HEK293 (cell line): ENCODE results near the gene IQSEC1.

Experiments
- CTCF ChIA-PET: fragments of 350-600 bp; formaldehyde crosslinking; extraction: SDS; loops from one replicate; lab custom pipeline; 2021; ENCODE audit warnings: antibody characterized with exemption; lab: Yijun Ruan, JAX
- POLR2A ChIA-PET: fragments of 300-600 bp; formaldehyde crosslinking; extraction: SDS; loops from one replicate; lab custom pipeline; 2020; ENCODE audit warnings: antibody characterized with exemption, inconsistent platforms; lab: Yijun Ruan, JAX
- H3K27ac ChIP-seq: fragments of 200-500 bp; sonication (Bioruptor generic); 2 replicates; pipeline ENCODE4 v1.5.1; 2014; ENCODE audit warnings: low read depth, low read length, control low read depth, inconsistent platforms; ENCODE audit errors: extremely low read depth
- H3K36me3 ChIP-seq, 2 experiments: fragments of 200-500 bp in 1 of 2; sonication (Bioruptor generic) in 1 of 2; 1 replicate in 1 of 2; 2 replicates in 1 of 2; pipeline ENCODE4 v1.5.1; 2014 to 2017; ENCODE audit warnings: inconsistent platforms in 2 of 2, low read length in 2 of 2; ENCODE audit not compliant: control insufficient read depth in 2 of 2, insufficient read depth in 1 of 2
- H3K4me1 ChIP-seq: fragments of 200-500 bp; sonication (Bioruptor generic); 2 replicates; pipeline ENCODE4 v1.5.1; 2014; ENCODE audit warnings: mild to moderate bottlenecking, low read length, inconsistent platforms; ENCODE audit not compliant: control insufficient read depth, insufficient read depth
- H3K4me3 ChIP-seq: 2 replicates; pipeline ENCODE4 v1.5.1; 2011; ENCODE audit warnings: low read depth, mild to moderate bottlenecking, control low read depth, low read length, moderate library complexity
- H3K9me3 ChIP-seq: fragments of 200-500 bp; sonication (Bioruptor generic); 2 replicates; pipeline ENCODE4 v1.5.1; 2014; ENCODE audit warnings: low read depth, low read length, inconsistent platforms; ENCODE audit not compliant: control insufficient read depth, insufficient read depth
- EGR2 ChIP-seq: fragments of 450-650 bp; formaldehyde crosslinking; IDR thresholded peaks from 2 replicates; pipeline ENCODE4 v1.5.1; 2016; ENCODE audit warnings: low read depth, missing biosample characterization, missing genetic modification characterization
- ELK4 ChIP-seq: IDR thresholded peaks from 2 replicates; pipeline ENCODE4 v1.6.1; 2011; ENCODE audit warnings: mild to moderate bottlenecking, low read depth, low read length, borderline replicate concordance
- FEZF1 ChIP-seq: fragments of 450-650 bp; formaldehyde crosslinking; IDR thresholded peaks from 2 replicates; pipeline ENCODE4 v1.5.1; 2016; ENCODE audit warnings: missing biosample characterization, missing genetic modification characterization
- GLIS1 ChIP-seq: fragments of 450-650 bp; formaldehyde crosslinking; IDR thresholded peaks from 2 replicates; pipeline ENCODE4 v1.5.1; 2016; ENCODE audit warnings: missing biosample characterization, missing genetic modification characterization
- GLIS2 ChIP-seq: fragments of 450-650 bp; formaldehyde crosslinking; IDR thresholded peaks from 2 replicates; pipeline ENCODE4 v1.5.1; 2016; ENCODE audit warnings: missing biosample characterization, missing genetic modification characterization
- IKZF3 ChIP-seq: fragments of 450-650 bp; IDR thresholded peaks from 2 replicates; pipeline ENCODE4 v1.5.0; 2018; ENCODE audit warnings: missing biosample characterization, mild to moderate bottlenecking, missing genetic modification characterization, moderate library complexity
- KLF1 ChIP-seq: fragments of 450-650 bp; formaldehyde crosslinking; IDR thresholded peaks from 2 replicates; pipeline ENCODE4 v1.5.1; 2016; ENCODE audit warnings: missing biosample characterization, missing genetic modification characterization
- WT1 ChIP-seq: fragments of 450-650 bp; formaldehyde crosslinking; IDR thresholded peaks from 2 replicates; pipeline ENCODE4 v1.5.1; 2016; ENCODE audit warnings: missing biosample characterization, missing genetic modification characterization
- ZBTB20 ChIP-seq: fragments of 450-650 bp; formaldehyde crosslinking; IDR thresholded peaks from 2 replicates; pipeline ENCODE4 v1.5.1; 2016; ENCODE audit warnings: missing biosample characterization, missing genetic modification characterization
- ZBTB8A ChIP-seq: fragments of 450-650 bp; formaldehyde crosslinking; IDR thresholded peaks from 2 replicates; pipeline ENCODE4 v1.5.1; 2016; ENCODE audit warnings: missing biosample characterization, missing genetic modification characterization
- ZEB2 ChIP-seq: fragments of 450-650 bp; formaldehyde crosslinking; IDR thresholded peaks from 2 replicates; pipeline ENCODE4 v1.5.1; 2016; ENCODE audit warnings: missing biosample characterization, missing genetic modification characterization
- ZIC2 ChIP-seq: fragments of 450-650 bp; formaldehyde crosslinking; IDR thresholded peaks from 2 replicates; pipeline ENCODE4 v1.5.1; 2016; ENCODE audit warnings: missing biosample characterization, missing genetic modification characterization
- ZNF121 ChIP-seq: fragments of 450-650 bp; formaldehyde crosslinking; IDR thresholded peaks from 2 replicates; pipeline ENCODE4 v1.5.1; 2016; ENCODE audit warnings: missing biosample characterization, missing genetic modification characterization
- ZNF140 ChIP-seq: fragments of 450-650 bp; formaldehyde crosslinking; IDR thresholded peaks from 2 replicates; pipeline ENCODE4 v1.5.1; 2016; ENCODE audit warnings: missing biosample characterization, missing genetic modification characterization
- ZNF155 ChIP-seq: fragments of 450-650 bp; formaldehyde crosslinking; IDR thresholded peaks from 2 replicates; pipeline ENCODE4 v1.5.1; 2016; ENCODE audit warnings: missing biosample characterization, missing genetic modification characterization
- ZNF214 ChIP-seq: fragments of 450-650 bp; formaldehyde crosslinking; IDR thresholded peaks from 2 replicates; pipeline ENCODE4 v1.5.1; 2017; ENCODE audit warnings: missing biosample characterization, mild to moderate bottlenecking, missing genetic modification characterization, borderline replicate concordance
- ZNF23 ChIP-seq: fragments of 450-650 bp; formaldehyde crosslinking; IDR thresholded peaks from 2 replicates; pipeline ENCODE4 v1.5.1; 2016; ENCODE audit warnings: missing biosample characterization, missing genetic modification characterization, borderline replicate concordance
- ZNF335 ChIP-seq: fragments of 450-650 bp; formaldehyde crosslinking; conservative IDR thresholded peaks from 2 replicates; pipeline ENCODE4 v1.5.1; 2016; ENCODE audit warnings: missing biosample characterization, missing genetic modification characterization
- ZNF354C ChIP-seq: fragments of 450-650 bp; formaldehyde crosslinking; IDR thresholded peaks from 2 replicates; pipeline ENCODE4 v1.5.1; 2016; ENCODE audit warnings: missing biosample characterization, missing genetic modification characterization, low read depth, borderline replicate concordance
- ZNF423 ChIP-seq: fragments of 450-650 bp; formaldehyde crosslinking; IDR thresholded peaks from 2 replicates; pipeline ENCODE4 v1.5.1; 2016; ENCODE audit warnings: missing biosample characterization, missing genetic modification characterization
- ZNF558 ChIP-seq: fragments of 450-650 bp; formaldehyde crosslinking; IDR thresholded peaks from 2 replicates; pipeline ENCODE4 v1.5.1; 2016; ENCODE audit warnings: missing biosample characterization, missing genetic modification characterization
- ZNF585B ChIP-seq: fragments of 450-650 bp; formaldehyde crosslinking; IDR thresholded peaks from 2 replicates; pipeline ENCODE4 v1.5.1; 2016; ENCODE audit warnings: missing biosample characterization, missing genetic modification characterization
- ZNF654 ChIP-seq: fragments of 450-650 bp; formaldehyde crosslinking; IDR thresholded peaks from 2 replicates; pipeline ENCODE4 v1.5.1; 2016; ENCODE audit warnings: low read depth, missing biosample characterization, missing genetic modification characterization
- ZNF792 ChIP-seq: fragments of 450-650 bp; formaldehyde crosslinking; IDR thresholded peaks from 2 replicates; pipeline ENCODE4 v1.5.1; 2016; ENCODE audit warnings: missing biosample characterization, missing genetic modification characterization
- ZSCAN18 ChIP-seq: fragments of 450-650 bp; formaldehyde crosslinking; IDR thresholded peaks from 2 replicates; pipeline ENCODE4 v1.5.1; 2016; ENCODE audit warnings: missing biosample characterization, missing genetic modification characterization
- ZSCAN23 ChIP-seq: fragments of 450-650 bp; formaldehyde crosslinking; IDR thresholded peaks from 2 replicates; pipeline ENCODE4 v1.5.1; 2016; ENCODE audit warnings: missing biosample characterization, missing genetic modification characterization
- TF ChIP-seq, protein P1 (sequence below): fragments of 450-650 bp; formaldehyde crosslinking; IDR thresholded peaks from 2 replicates; pipeline ENCODE4 v1.5.1; 2016; ENCODE audit warnings: missing biosample characterization, missing genetic modification characterization

Gene IQSEC1

GRCh38 chr3:12954891-12955650 lies 118.2 kb downstream of the IQSEC1 start:
- Histone ChIP-seq H3K36me3 (no peaks in the 10 kb centered on the region), H3K27ac (no peak overlapping the region), H3K9me3 (no peaks in the 10 kb centered on the region), H3K4me1 (no peaks in the 10 kb centered on the region), H3K4me3 (no peak overlapping the region)
- ChIA-PET POLR2A (interaction anchor here (1.4 kb wide), 1 partner anchor 13 kb away, joined by 3 read pairs; no protein-coding TSS in a partner anchor), CTCF (no interaction called here)
- TF ChIP-seq ZNF558 (tag by site-specific recombination) (no peak), ZEB2 (tag by site-specific recombination) (no peak), GLIS1 (tag by site-specific recombination) (peak; percentile 52; the same call in 1 of the 2 replicates), ZNF585B (tag by site-specific recombination) (no peak), ZIC2 (peak; percentile 96), ELK4 (no peak), ZBTB8A (tag by site-specific recombination) (peak; percentile 54), ZNF654 (tag by site-specific recombination) (no peak), KLF1 (tag by site-specific recombination) (peak; percentile 55), ZBTB20 (tag by site-specific recombination) (peak; percentile 41; the same call in 1 of the 2 replicates), GLIS2 (tag by site-specific recombination) (peak; percentile 30; the same call in 1 of the 2 replicates), ZNF140 (no peak), ZNF423 (tag by site-specific recombination) (peak; percentile 70; the same call in 1 of the 2 replicates)
- TF ChIP-seq, protein P1, sequence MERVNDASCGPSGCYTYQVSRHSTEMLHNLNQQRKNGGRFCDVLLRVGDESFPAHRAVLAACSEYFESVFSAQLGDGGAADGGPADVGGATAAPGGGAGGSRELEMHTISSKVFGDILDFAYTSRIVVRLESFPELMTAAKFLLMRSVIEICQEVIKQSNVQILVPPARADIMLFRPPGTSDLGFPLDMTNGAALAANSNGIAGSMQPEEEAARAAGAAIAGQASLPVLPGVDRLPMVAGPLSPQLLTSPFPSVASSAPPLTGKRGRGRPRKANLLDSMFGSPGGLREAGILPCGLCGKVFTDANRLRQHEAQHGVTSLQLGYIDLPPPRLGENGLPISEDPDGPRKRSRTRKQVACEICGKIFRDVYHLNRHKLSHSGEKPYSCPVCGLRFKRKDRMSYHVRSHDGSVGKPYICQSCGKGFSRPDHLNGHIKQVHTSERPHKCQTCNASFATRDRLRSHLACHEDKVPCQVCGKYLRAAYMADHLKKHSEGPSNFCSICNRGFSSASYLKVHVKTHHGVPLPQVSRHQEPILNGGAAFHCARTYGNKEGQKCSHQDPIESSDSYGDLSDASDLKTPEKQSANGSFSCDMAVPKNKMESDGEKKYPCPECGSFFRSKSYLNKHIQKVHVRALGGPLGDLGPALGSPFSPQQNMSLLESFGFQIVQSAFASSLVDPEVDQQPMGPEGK (tag by site-specific recombination), result no peak

GRCh38 chr3:12954180-12954579 lies 119.0 kb downstream of the IQSEC1 start:
- no peak for TF ChIP-seq ZNF23
- no peak for TF ChIP-seq ZNF214 (tag by site-specific recombination)
- no peak for TF ChIP-seq ZNF335
- TF ChIP-seq ZNF155 (tag by site-specific recombination), result no peak
- no peak for TF ChIP-seq ZSCAN23 (tag by site-specific recombination)
- no peak for TF ChIP-seq ZSCAN18 (tag by site-specific recombination)
- no peak for TF ChIP-seq ZNF121 (tag by site-specific recombination)
- TF ChIP-seq IKZF3 (tag by site-specific recombination), result no peak
- no peak for TF ChIP-seq FEZF1 (tag by site-specific recombination)
- no peak for TF ChIP-seq EGR2
- TF ChIP-seq ZNF792 (tag by site-specific recombination), result no peak
- TF ChIP-seq ZNF354C (tag by site-specific recombination), result no peak
- TF ChIP-seq ZNF423 (tag by site-specific recombination), result no peak
- TF ChIP-seq WT1, result no peak
- Histone ChIP-seq H3K27ac (no peak overlapping the region), H3K4me1 (no peaks in the 10 kb centered on the region), H3K9me3 (no peaks in the 10 kb centered on the region), H3K36me3 (no peaks in the 10 kb centered on the region), H3K4me3 (no peak overlapping the region)
- ChIA-PET POLR2A (interaction anchor here (1.4 kb wide), 1 partner anchor 14 kb away, joined by 3 read pairs; no protein-coding TSS in a partner anchor), CTCF (no interaction called here)
